ENCODE data around the gene EHD2. TPM values are rescaled to one million over a fixed set of nuclear protein-coding genes. Genes with fewer than 3 reads are reported as not detected.
"Not testable (repeated sequence)": the region's sequence is repeated elsewhere in the genome, so short reads cannot be mapped to it uniquely, and the experiment has no call there.

Gene EHD2
- total RNA-seq, 1 experiment from 2014 or later = 2.9 TPM

- ChIA-PET POLR2A (ENCODE audit: low non-redundant PET) (no interaction called here), CTCF (interaction anchor here (0.6 to 0.7 kb wide), 2 partner anchors 10 to 55 kb away, joined by 4 to 5 read pairs; no protein-coding TSS in a partner anchor)
- DNase-seq (ENCODE audit: low spot score) = no peak
- Histone ChIP-seq H3K36me3 (ENCODE audit: insufficient read depth, low read length, poor library complexity, severe bottlenecking) (no peaks in the 10 kb centered on the region), H3K27ac (ENCODE audit: low read depth, low read length, poor library complexity, severe bottlenecking) (no peak overlapping the region), H3K27me3 (replicated peaks; ENCODE audit: insufficient read depth, low read depth, low read length, poor library complexity) (no peaks in the 10 kb centered on the region), H3K4me3 (ENCODE audit: low read depth, low read length, poor library complexity, severe bottlenecking) (no peak overlapping the region), H3K4me1 (ENCODE audit: insufficient read depth, low read length, poor library complexity, severe bottlenecking) (no peaks in the 10 kb centered on the region), H3K9me3 (ENCODE audit: low read depth, low read length, poor library complexity, severe bottlenecking) (no peaks in the 10 kb centered on the region)
- TF ChIP-seq EZH2 (IDR thresholded peaks at IDR 0.05; ENCODE audit: borderline replicate concordance, low read depth, low read length, poor library complexity, severe bottlenecking) = no peak
- no peak for TF ChIP-seq CTCF (conservative IDR thresholded peaks at IDR 0.05; ENCODE audit: low read depth, low read length)
- no TSS peak for BruUV-seq (replicated peaks)
- intact Hi-C loops (cut with micrococcal nuclease; ENCODE audit: unreplicated experiment) = no loop called here
These were observed 54.1 kb downstream of the EHD2 start for GRCh38 chr19:47767349-47767748.

GRCh38 chr19:47768604-47769003 lies 55.4 kb downstream of the EHD2 start:
- POLR2A ChIA-PET (ENCODE audit: low non-redundant PET) = no interaction called here
- intact Hi-C loops (cut with micrococcal nuclease; ENCODE audit: unreplicated experiment) = no loop called here
- no peaks in the 10 kb centered on the region for H3K27me3 ChIP-seq (replicated peaks; ENCODE audit: insufficient read depth, low read depth, low read length, poor library complexity)

GRCh38 chr19:47769534-47769933 lies 56.3 kb downstream of the EHD2 start:
- intact Hi-C loops (cut with micrococcal nuclease; ENCODE audit: unreplicated experiment) = no loop called here
- H3K4me1 ChIP-seq (ENCODE audit: insufficient read depth, low read length, poor library complexity, severe bottlenecking) = no peaks in the 10 kb centered on the region
- no peak for TF ChIP-seq CTCF (conservative IDR thresholded peaks at IDR 0.05; ENCODE audit: low read depth, low read length)
- TF ChIP-seq EZH2 (IDR thresholded peaks at IDR 0.05; ENCODE audit: borderline replicate concordance, low read depth, low read length, poor library complexity, severe bottlenecking) = no peak
- H3K27ac ChIP-seq (ENCODE audit: low read depth, low read length, poor library complexity, severe bottlenecking) = no peak overlapping the region
- H3K4me3 ChIP-seq (ENCODE audit: low read depth, low read length, poor library complexity, severe bottlenecking) = no peak overlapping the region
- ChIA-PET CTCF (no interaction called here), POLR2A (ENCODE audit: low non-redundant PET) (no interaction called here)
- H3K36me3 ChIP-seq (ENCODE audit: insufficient read depth, low read length, poor library complexity, severe bottlenecking) = no peaks in the 10 kb centered on the region
- no peaks in the 10 kb centered on the region for H3K27me3 ChIP-seq (replicated peaks; ENCODE audit: insufficient read depth, low read depth, low read length, poor library complexity)
- H3K9me3 ChIP-seq (ENCODE audit: low read depth, low read length, poor library complexity, severe bottlenecking) = no peaks in the 10 kb centered on the region
- no TSS peak for BruUV-seq (replicated peaks)
- DNase-seq (ENCODE audit: low spot score) = no peak

More at GRCh38 chr19:47768604-47769003, 55.4 kb downstream of the EHD2 start:
- no peaks in the 10 kb centered on the region for H3K9me3 ChIP-seq (ENCODE audit: low read depth, low read length, poor library complexity, severe bottlenecking)
- no peak overlapping the region for H3K4me3 ChIP-seq (ENCODE audit: low read depth, low read length, poor library complexity, severe bottlenecking)
- DNase-seq (ENCODE audit: low spot score) = no peak
- no TSS peak for BruUV-seq (replicated peaks)
- H3K27ac ChIP-seq (ENCODE audit: low read depth, low read length, poor library complexity, severe bottlenecking) = no peak overlapping the region
- CTCF ChIA-PET = interaction anchor here (0.6 kb wide), 1 partner anchor 364 kb away, joined by 5 read pairs; no protein-coding TSS in a partner anchor
- TF ChIP-seq EZH2 (IDR thresholded peaks at IDR 0.05; ENCODE audit: borderline replicate concordance, low read depth, low read length, poor library complexity, severe bottlenecking) = no peak
- TF ChIP-seq CTCF (conservative IDR thresholded peaks at IDR 0.05; ENCODE audit: low read depth, low read length) = no peak
- no peaks in the 10 kb centered on the region for H3K36me3 ChIP-seq (ENCODE audit: insufficient read depth, low read length, poor library complexity, severe bottlenecking)
- no peaks in the 10 kb centered on the region for H3K4me1 ChIP-seq (ENCODE audit: insufficient read depth, low read length, poor library complexity, severe bottlenecking)

GRCh38 chr19:47771291-47771690 lies 58.1 kb downstream of the EHD2 start:
- H3K27me3 ChIP-seq (replicated peaks; ENCODE audit: insufficient read depth, low read depth, low read length, poor library complexity); DNase-seq (ENCODE audit: low spot score); CTCF ChIA-PET; H3K27ac ChIP-seq (ENCODE audit: low read depth, low read length, poor library complexity, severe bottlenecking); BruUV-seq (replicated peaks); POLR2A ChIA-PET (ENCODE audit: low non-redundant PET); H3K4me3 ChIP-seq (ENCODE audit: low read depth, low read length, poor library complexity, severe bottlenecking); H3K9me3 ChIP-seq (ENCODE audit: low read depth, low read length, poor library complexity, severe bottlenecking); H3K36me3 ChIP-seq (ENCODE audit: insufficient read depth, low read length, poor library complexity, severe bottlenecking); intact Hi-C loops (cut with micrococcal nuclease; ENCODE audit: unreplicated experiment); H3K4me1 ChIP-seq (ENCODE audit: insufficient read depth, low read length, poor library complexity, severe bottlenecking): not testable (repeated sequence)

Measured in A673 (cell line).